SK-N-SH (cell line): ENCODE data around the gene MYOM3. TPM values are rescaled to one million over a fixed set of nuclear protein-coding genes. Genes with fewer than 3 reads are reported as not detected.
A peak's percentile ranks its signal among the peaks of the same experiment; 100 is the strongest.

Source experiments
- CTCF ChIA-PET: fragments of 300-600, 350-600 bp; formaldehyde crosslinking; extraction: SDS; loops from one replicate; lab custom pipeline; 2021; lab: Yijun Ruan, JAX
- POLR2A ChIA-PET: fragments of 350-600 bp; sonication (Branson Sonifier 250); formaldehyde crosslinking; extraction: SDS; loops from one replicate; lab custom pipeline; 2020; ENCODE audit warnings: antibody characterized with exemption, inconsistent platforms; lab: Yijun Ruan, JAX
- DNase-seq: peaks from one replicate; pipeline ENCODE4 v3.0.0; 2012
- H2AFZ ChIP-seq: fragments of 200-600 bp; sonication (generic); 2 replicates; pipeline ENCODE4 v1.8.1; 2016; ENCODE audit warnings: antibody characterized with exemption, mild to moderate bottlenecking, low read depth
- H3F3A ChIP-seq: fragments of 200-600 bp; sonication (generic); replicated peaks from 2 replicates; pipeline ENCODE3; 2016; ENCODE audit warnings: antibody characterized with exemption, mild to moderate bottlenecking; ENCODE audit not compliant: insufficient read depth
- H3K27ac ChIP-seq, 2 experiments: fragments of 200-500 bp in 1 of 2; fragments of 200-600 bp in 1 of 2; sonication (Bioruptor generic) in 1 of 2; sonication (generic), shearing (Covaris generic) in 1 of 2; 2 replicates each; pipeline versions ENCODE4 v1.5.1 to v1.6.1; 2014 to 2016; ENCODE audit warnings: low read depth in 2 of 2, inconsistent platforms in 1 of 2, low read length in 1 of 2, mild to moderate bottlenecking in 1 of 2, mixed read lengths in 1 of 2
- H3K27me3 ChIP-seq: fragments of 200-600 bp; sonication (generic), shearing (Covaris generic); 2 replicates; pipeline ENCODE4 v1.6.1; 2016; ENCODE audit warnings: mixed run types; ENCODE audit not compliant: insufficient read depth
- H3K36me3 ChIP-seq, 2 experiments: fragments of 200-500 bp in 1 of 2; fragments of 200-600 bp in 1 of 2; sonication (Bioruptor generic) in 1 of 2; sonication (generic) in 1 of 2; replicated peaks in 1 of 2; 2 replicates each; pipeline versions ENCODE3 to v1.5.1; 2014 to 2016; ENCODE audit warnings: low read length in 1 of 2, mild to moderate bottlenecking in 1 of 2; ENCODE audit not compliant: insufficient read depth in 2 of 2, control insufficient read depth in 1 of 2
- H3K4me1 ChIP-seq, 2 experiments: fragments of 200-500 bp in 1 of 2; fragments of 200-600 bp in 1 of 2; sonication (Bioruptor generic) in 1 of 2; sonication (generic), shearing (Covaris generic) in 1 of 2; 2 replicates each; pipeline versions ENCODE4 v1.5.1 to v1.6.1; 2014 to 2016; ENCODE audit warnings: low read depth in 1 of 2, low read length in 1 of 2, mixed run types in 1 of 2; ENCODE audit not compliant: insufficient read depth in 2 of 2, control insufficient read depth in 1 of 2
- H3K4me2 ChIP-seq: fragments of 200-600 bp; sonication (generic), shearing (Covaris generic); 2 replicates; pipeline ENCODE4 v1.6.1; 2017; ENCODE audit warnings: mixed run types
- H3K4me3 ChIP-seq, 2 experiments: fragments of 200-500 bp in 1 of 2; fragments of 200-600 bp in 1 of 2; sonication (Bioruptor generic) in 1 of 2; sonication (generic), shearing (Covaris generic) in 1 of 2; 2 replicates each; pipeline versions ENCODE4 v1.5.1 to v1.8.1; 2014 to 2016; ENCODE audit warnings: low read depth in 2 of 2, inconsistent platforms in 1 of 2, low read length in 1 of 2, mild to moderate bottlenecking in 1 of 2, mixed read lengths in 1 of 2, moderate library complexity in 1 of 2
- H3K79me2 ChIP-seq: fragments of 200-600 bp; sonication (generic); 2 replicates; pipeline ENCODE4 v1.8.1; 2017; ENCODE audit warnings: mild to moderate bottlenecking; ENCODE audit not compliant: insufficient read depth
- H3K9ac ChIP-seq: fragments of 200-600 bp; sonication (generic); 2 replicates; pipeline ENCODE4 v1.6.1; 2017; ENCODE audit warnings: mixed run types
- H3K9me2 ChIP-seq: fragments of 200-600 bp; sonication (generic); 2 replicates; pipeline ENCODE4 v1.6.1; 2017; ENCODE audit warnings: mixed run types
- H3K9me3 ChIP-seq: fragments of 200-600 bp; sonication (generic); 2 replicates; pipeline ENCODE4 v1.6.1; 2017; ENCODE audit warnings: mixed run types, mild to moderate bottlenecking, moderate library complexity
- H4K20me1 ChIP-seq: fragments of 200-600 bp; sonication (generic); 2 replicates; pipeline ENCODE4 v1.6.1; 2017; ENCODE audit warnings: mild to moderate bottlenecking, mixed run types; ENCODE audit not compliant: insufficient read depth
- EZH2phosphoT487 ChIP-seq: fragments of 200-600 bp; sonication (generic); IDR thresholded peaks from 2 replicates; pipeline ENCODE4 v1.6.1; 2017; ENCODE audit warnings: low read depth, mixed run types, mild to moderate bottlenecking, antibody characterized with exemption, moderate library complexity, borderline replicate concordance
- FOXJ3 ChIP-seq: sonication (generic); formaldehyde crosslinking; IDR thresholded peaks from 2 replicates; pipeline ENCODE4 v1.5.1; 2020; ENCODE audit warnings: mild to moderate bottlenecking, missing genetic modification reagents
- FOXM1 ChIP-seq: IDR thresholded peaks from 2 replicates; pipeline ENCODE4 v1.4.0; 2012; ENCODE audit warnings: low read depth, mild to moderate bottlenecking
- GABPA ChIP-seq: IDR thresholded peaks from 2 replicates; pipeline ENCODE4 v1.4.0; 2012; ENCODE audit warnings: low read depth, mild to moderate bottlenecking
- GATA2 ChIP-seq: sonication (generic); formaldehyde crosslinking; IDR thresholded peaks from 2 replicates; pipeline ENCODE4 v1.5.0; 2020; ENCODE audit warnings: mild to moderate bottlenecking, missing genetic modification reagents
- JUND ChIP-seq: IDR thresholded peaks from 2 replicates; pipeline ENCODE4 v1.4.0; 2012
- MEF2A ChIP-seq: IDR thresholded peaks from 2 replicates; pipeline ENCODE4 v1.4.0; 2012; ENCODE audit warnings: low read depth, borderline replicate concordance
- MXI1 ChIP-seq: IDR thresholded peaks from 2 replicates; pipeline ENCODE4 v1.6.1; 2012; ENCODE audit warnings: mild to moderate bottlenecking, low read depth, low read length, improper control_type of control experiment
- NRF1 ChIP-seq: IDR thresholded peaks from 2 replicates; pipeline ENCODE4 v1.6.1; 2012; ENCODE audit warnings: low read depth, mild to moderate bottlenecking, low read length
- POLR2AphosphoS5 ChIP-seq: IDR thresholded peaks from 2 replicates; pipeline ENCODE4 v1.6.1; 2012; ENCODE audit warnings: low read depth, low read length
- RCOR1 ChIP-seq: fragments of 150-350 bp; IDR thresholded peaks from 2 replicates; pipeline ENCODE4 v1.6.1; 2017; ENCODE audit warnings: antibody characterized with exemption, low read length
- RFX5 ChIP-seq: IDR thresholded peaks from 2 replicates; pipeline ENCODE4 v1.6.1; 2012; ENCODE audit warnings: mild to moderate bottlenecking, improper control_type of control experiment, low read length
- RXRA ChIP-seq: IDR thresholded peaks from 2 replicates; pipeline ENCODE4 v1.4.0; 2012; ENCODE audit warnings: low read depth, mild to moderate bottlenecking, borderline replicate concordance
- TCF12 ChIP-seq: IDR thresholded peaks from 2 replicates; pipeline ENCODE4 v1.4.0; 2012
- TEAD4 ChIP-seq: IDR thresholded peaks from 2 replicates; pipeline ENCODE4 v1.4.0; 2012; ENCODE audit warnings: mild to moderate bottlenecking, borderline replicate concordance; ENCODE audit not compliant: insufficient read depth
- YY1 ChIP-seq: IDR thresholded peaks from 2 replicates; pipeline ENCODE4 v1.4.0; 2012; ENCODE audit warnings: low read depth, mild to moderate bottlenecking
- WGBS: methylation state at CpG from one replicate; pipeline ENCODE4 v1.1.6; 2017; ENCODE audit warnings: low lambda C conversion rate; 5-methylcytosine and 5-hydroxymethylcytosine counted together
- polyA plus RNA-seq, 3 experiments: library from polyadenylated mRNA; depleted of rRNA; stranded (reverse); fragments of >200 nt; gene quantifications; 2 replicates each; pipeline ENCODE4 v1.2.3, GENCODE V29; 2012
- TF ChIP-seq, protein P1 (sequence below): IDR thresholded peaks from 2 replicates; pipeline ENCODE4 v1.4.0; 2012; ENCODE audit warnings: low read depth
- TF ChIP-seq, protein P2 (sequence below): fragments of 150-350 bp; IDR thresholded peaks from 2 replicates; pipeline ENCODE4 v1.6.1; 2016; ENCODE audit warnings: mild to moderate bottlenecking, low read depth, low read length
- TF ChIP-seq, protein P3 (sequence below): IDR thresholded peaks from 2 replicates; pipeline ENCODE4 v1.4.0; 2012; ENCODE audit warnings: low read depth, borderline replicate concordance
- TF ChIP-seq, protein P4 (sequence below): IDR thresholded peaks from 2 replicates; pipeline ENCODE4; 2012

MYOM3 gene
- polyA plus RNA-seq, 1 of the 3 experiments (the other 2 are of a cell fraction) = 0.02 TPM

DNA sequence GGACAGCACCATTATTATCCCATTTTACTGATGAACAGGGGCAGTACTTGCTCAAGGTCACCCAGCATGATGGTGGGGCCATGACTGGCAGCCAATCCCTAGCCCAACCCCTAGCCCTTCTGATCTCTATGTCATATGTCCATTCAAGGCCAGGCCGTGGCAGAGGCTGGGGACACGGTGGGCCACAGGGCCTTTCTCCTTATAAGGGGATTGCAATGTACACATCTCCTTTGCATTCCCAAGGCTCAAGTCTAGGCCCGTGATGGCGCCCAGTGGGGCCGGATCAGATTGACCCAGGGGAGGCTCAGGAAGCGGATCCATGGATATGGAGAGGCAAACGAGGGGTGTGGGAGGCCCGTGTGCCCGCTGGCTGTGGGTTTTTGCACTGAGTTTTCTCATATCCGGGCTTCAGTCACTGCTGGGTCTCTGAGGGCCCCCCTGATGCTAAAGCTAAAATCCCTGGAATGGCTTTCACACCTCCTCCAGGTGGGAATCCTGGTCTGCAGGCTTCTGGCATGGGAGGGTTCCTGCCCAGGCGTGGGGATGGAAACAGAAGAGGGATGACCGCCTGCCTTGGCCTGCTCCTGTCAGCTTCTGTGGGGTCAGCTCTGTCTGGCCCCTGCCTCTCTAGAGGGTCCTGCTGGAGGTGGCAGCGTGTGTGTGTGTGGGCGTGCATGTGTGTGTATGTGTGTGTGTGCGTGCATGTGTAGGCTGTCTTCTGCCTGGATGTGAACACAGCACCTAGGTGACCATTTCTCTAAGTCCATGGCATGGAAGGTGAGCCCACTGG lies 2.1 kb downstream of the MYOM3 start:
- no peaks in the 10 kb centered on the region for H3K9me2 ChIP-seq
- CTCF ChIA-PET = interaction anchor here (0.8 to 5.3 kb wide), 5 partner anchors 12 to 283 kb away, joined by 3 to 39 read pairs (median 3); no protein-coding TSS in a partner anchor
- H3K79me2 ChIP-seq = no peaks in the 10 kb centered on the region
- no peaks in the 10 kb centered on the region for H3K36me3 ChIP-seq
- TF ChIP-seq JUND = no peak
- no peak for TF ChIP-seq YY1
- TF ChIP-seq MXI1 = no peak
- TF ChIP-seq, protein P1, sequence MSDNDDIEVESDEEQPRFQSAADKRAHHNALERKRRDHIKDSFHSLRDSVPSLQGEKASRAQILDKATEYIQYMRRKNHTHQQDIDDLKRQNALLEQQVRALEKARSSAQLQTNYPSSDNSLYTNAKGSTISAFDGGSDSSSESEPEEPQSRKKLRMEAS = no peak
- TF ChIP-seq RCOR1 = no peak
- no peak for TF ChIP-seq TEAD4
- TF ChIP-seq, protein P2, sequence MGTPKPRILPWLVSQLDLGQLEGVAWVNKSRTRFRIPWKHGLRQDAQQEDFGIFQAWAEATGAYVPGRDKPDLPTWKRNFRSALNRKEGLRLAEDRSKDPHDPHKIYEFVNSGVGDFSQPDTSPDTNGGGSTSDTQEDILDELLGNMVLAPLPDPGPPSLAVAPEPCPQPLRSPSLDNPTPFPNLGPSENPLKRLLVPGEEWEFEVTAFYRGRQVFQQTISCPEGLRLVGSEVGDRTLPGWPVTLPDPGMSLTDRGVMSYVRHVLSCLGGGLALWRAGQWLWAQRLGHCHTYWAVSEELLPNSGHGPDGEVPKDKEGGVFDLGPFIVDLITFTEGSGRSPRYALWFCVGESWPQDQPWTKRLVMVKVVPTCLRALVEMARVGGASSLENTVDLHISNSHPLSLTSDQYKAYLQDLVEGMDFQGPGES = no peak
- TF ChIP-seq EZH2phosphoT487 = no peak
- no peak for TF ChIP-seq GABPA
- no peak for TF ChIP-seq GATA2 (CRISPR knock-in tag)
- TF ChIP-seq RFX5 = no peak
- TF ChIP-seq, all 33 proteins: peak for 0
- H4K20me1 ChIP-seq = no peaks in the 10 kb centered on the region
- 95% methylated on average over 12 of the region's 15 CpGs for WGBS
- H3K27ac ChIP-seq = peak overlapping the region in 1 of 2 experiments; percentile 94; a peak in 2 of 4 replicates
- H3K4me3 ChIP-seq = no peak overlapping the region
- H2AFZ ChIP-seq = no peak overlapping the region
- no peaks in the 10 kb centered on the region for H3K9me3 ChIP-seq
- no peak for DNase-seq
- H3K9ac ChIP-seq = no peak overlapping the region
- H3F3A ChIP-seq = no peaks in the 10 kb centered on the region
- no peaks in the 10 kb centered on the region for H3K27me3 ChIP-seq
- POLR2A ChIA-PET = no interaction called here
- peaks cover 10 to 45% of the 10 kb centered on the region in 2 experiments; a peak in 2 of 4 replicates for H3K4me1 ChIP-seq
- H3K4me2 ChIP-seq = no peak overlapping the region

DNA sequence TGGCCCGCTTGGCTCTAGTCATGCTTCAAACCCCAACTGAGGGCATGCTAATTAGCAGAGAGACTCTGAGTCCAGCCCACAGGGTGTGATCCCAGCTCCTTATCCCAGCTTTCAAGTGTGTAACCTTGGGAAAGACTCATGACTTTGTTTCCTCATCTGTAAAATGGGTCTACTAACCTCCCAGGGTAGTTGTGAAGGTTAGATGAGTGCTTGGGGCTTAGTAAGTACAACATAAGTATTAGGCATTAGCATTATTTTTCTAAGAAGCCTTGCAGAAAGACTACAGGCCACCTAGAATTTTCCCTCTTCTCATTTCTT lies 2.8 kb downstream of the MYOM3 start:
- peak overlapping the region; percentile 53; the same call in 1 of the 2 replicates for H2AFZ ChIP-seq
- H3K27ac ChIP-seq = peak overlapping the region in 1 of 2 experiments; percentile 52; a peak in 2 of 4 replicates
- DNase-seq = no peak
- peaks cover 10 to 45% of the 10 kb centered on the region in 2 experiments; a peak in 2 of 4 replicates for H3K4me1 ChIP-seq
- H3K79me2 ChIP-seq = no peaks in the 10 kb centered on the region
- no peaks in the 10 kb centered on the region for H3K27me3 ChIP-seq
- no peaks in the 10 kb centered on the region for H3K9me2 ChIP-seq
- H3K4me3 ChIP-seq = no peak overlapping the region
- ChIA-PET CTCF (interaction anchor here (0.6 kb wide), 1 partner anchor 80 kb away, joined by 3 read pairs; no protein-coding TSS in a partner anchor), POLR2A (no interaction called here)
- 100% methylated on average over 1 of the region's 1 CpG for WGBS
- H3K9me3 ChIP-seq = no peaks in the 10 kb centered on the region
- H3F3A ChIP-seq = no peaks in the 10 kb centered on the region
- no peak overlapping the region for H3K9ac ChIP-seq
- TF ChIP-seq MXI1 = no peak
- TF ChIP-seq, protein P1 = no peak
- no peak for TF ChIP-seq FOXJ3 (CRISPR knock-in tag)
- no peak for TF ChIP-seq FOXM1
- no peak for TF ChIP-seq POLR2AphosphoS5
- TF ChIP-seq GATA2 (CRISPR knock-in tag) = no peak
- TF ChIP-seq, protein P3, sequence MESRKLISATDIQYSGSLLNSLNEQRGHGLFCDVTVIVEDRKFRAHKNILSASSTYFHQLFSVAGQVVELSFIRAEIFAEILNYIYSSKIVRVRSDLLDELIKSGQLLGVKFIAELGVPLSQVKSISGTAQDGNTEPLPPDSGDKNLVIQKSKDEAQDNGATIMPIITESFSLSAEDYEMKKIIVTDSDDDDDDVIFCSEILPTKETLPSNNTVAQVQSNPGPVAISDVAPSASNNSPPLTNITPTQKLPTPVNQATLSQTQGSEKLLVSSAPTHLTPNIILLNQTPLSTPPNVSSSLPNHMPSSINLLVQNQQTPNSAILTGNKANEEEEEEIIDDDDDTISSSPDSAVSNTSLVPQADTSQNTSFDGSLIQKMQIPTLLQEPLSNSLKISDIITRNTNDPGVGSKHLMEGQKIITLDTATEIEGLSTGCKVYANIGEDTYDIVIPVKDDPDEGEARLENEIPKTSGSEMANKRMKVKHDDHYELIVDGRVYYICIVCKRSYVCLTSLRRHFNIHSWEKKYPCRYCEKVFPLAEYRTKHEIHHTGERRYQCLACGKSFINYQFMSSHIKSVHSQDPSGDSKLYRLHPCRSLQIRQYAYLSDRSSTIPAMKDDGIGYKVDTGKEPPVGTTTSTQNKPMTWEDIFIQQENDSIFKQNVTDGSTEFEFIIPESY = no peak
- no peak for TF ChIP-seq RXRA
- no peak for TF ChIP-seq TCF12
- TF ChIP-seq MEF2A = no peak
- TF ChIP-seq, protein P4, sequence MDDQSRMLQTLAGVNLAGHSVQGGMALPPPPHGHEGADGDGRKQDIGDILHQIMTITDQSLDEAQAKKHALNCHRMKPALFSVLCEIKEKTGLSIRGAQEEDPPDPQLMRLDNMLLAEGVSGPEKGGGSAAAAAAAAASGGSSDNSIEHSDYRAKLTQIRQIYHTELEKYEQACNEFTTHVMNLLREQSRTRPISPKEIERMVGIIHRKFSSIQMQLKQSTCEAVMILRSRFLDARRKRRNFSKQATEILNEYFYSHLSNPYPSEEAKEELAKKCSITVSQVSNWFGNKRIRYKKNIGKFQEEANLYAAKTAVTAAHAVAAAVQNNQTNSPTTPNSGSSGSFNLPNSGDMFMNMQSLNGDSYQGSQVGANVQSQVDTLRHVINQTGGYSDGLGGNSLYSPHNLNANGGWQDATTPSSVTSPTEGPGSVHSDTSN = no peak
- TF ChIP-seq NRF1 = no peak
- TF ChIP-seq, all 33 proteins: peak for 0
- Histone ChIP-seq H3K4me2 (no peak overlapping the region), H3K36me3 (no peaks in the 10 kb centered on the region), H4K20me1 (no peaks in the 10 kb centered on the region)
